Measurements from ENCODE around the gene ARMC8.
A peak's percentile ranks its signal among the peaks of the same experiment; 100 is the strongest.

Gene ARMC8

DNA sequence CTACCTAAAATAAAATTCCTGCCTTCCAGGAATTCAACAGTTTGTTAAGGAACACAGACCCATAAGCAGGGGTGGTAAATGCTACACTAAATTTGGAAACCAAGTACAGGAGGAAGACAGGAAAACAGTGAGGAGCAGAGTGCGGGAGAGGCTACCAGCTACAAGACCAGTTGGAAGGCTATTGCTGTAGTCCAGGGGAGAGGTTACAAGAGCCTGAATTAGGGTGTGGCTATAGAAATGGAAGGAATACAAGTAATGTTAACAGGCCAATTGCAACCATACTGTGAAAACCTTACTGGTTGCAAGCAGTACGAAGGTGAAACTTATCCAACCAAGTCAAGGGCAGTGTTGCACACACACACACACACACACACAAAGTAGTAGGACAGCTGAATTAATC is 880 bp upstream of the ARMC8 start:
- Mint-ChIP-seq H3K9me3 (no peaks in the 10 kb centered on the region), H3K4me1 (peaks cover 33% of the 10 kb centered on the region), H3K27ac (peak overlapping the region in 1 of 2 donors; percentile 75), H3K27me3 (peaks cover 21% of the 10 kb centered on the region), H3K4me3 (peak overlapping the region; percentile 96)
- ATAC-seq = no peak
- DNase-seq = no peak

DNA sequence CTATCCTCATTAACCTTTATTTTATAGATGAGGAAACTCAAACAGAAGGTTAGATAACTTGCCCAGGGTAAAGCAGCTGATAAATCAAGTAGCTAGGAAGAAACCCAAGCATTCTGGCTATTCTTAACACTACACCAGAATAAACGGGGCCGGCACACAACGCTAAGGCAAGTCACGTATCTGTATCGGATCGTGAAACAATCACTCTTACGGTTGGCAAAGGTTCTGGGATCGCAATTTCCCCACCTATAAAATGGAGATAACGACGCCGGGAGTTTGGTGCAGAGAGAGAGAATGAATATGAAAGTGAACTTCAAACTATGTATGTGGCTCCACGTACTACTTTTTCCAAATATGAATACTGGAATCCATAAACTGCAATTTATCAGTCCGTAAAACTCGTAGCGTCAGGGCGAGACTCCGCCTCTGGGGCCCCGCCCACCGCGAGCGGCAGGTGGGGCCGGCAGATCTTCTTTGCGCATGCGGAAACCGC is 252 bp upstream of the ARMC8 start:
- Mint-ChIP-seq H3K9me3 (no peaks in the 10 kb centered on the region), H3K27ac (peak overlapping the region; percentile 100), H3K27me3 (peaks cover 21% of the 10 kb centered on the region), H3K4me3 (peak overlapping the region; percentile 96), H3K4me1 (peaks cover 39% of the 10 kb centered on the region)
- ATAC-seq = peak; percentile 94
- DNase-seq = peak; percentile 87 to 89

- H3K9me3 Mint-ChIP-seq = no peaks in the 10 kb centered on the region
- H3K4me3 Mint-ChIP-seq = peak overlapping the region; percentile 96
- H3K27me3 Mint-ChIP-seq = peaks cover 21% of the 10 kb centered on the region
- peak; percentile 44 for ATAC-seq
- H3K4me1 Mint-ChIP-seq = peaks cover 39% of the 10 kb centered on the region
- peak in 1 of 2 donors; percentile 41 for DNase-seq
- H3K27ac Mint-ChIP-seq = peak overlapping the region; percentile 100
Measured at GRCh38 chr3:138188013-138188730, 1.1 kb downstream of the ARMC8 start.

DNA sequence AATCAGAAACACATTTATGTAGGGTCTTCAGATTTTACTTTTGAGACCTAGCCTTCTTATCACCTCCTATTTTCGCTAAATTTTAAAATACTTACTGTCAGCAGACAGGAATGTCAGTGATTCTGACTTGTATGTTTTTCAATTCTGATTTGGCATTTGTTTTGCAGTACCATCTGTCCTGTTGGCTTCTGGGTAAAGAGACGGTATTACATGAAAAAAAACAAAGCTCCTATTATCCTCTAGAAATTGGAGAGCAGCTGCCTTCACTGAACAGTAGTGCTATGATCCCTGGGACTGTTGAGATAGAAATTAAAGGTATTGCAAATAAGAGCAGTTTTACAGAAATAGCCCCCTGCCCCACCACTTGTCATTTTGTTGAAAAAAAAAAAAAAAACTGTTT is 8.4 kb downstream of the ARMC8 start:
- DNase-seq (no peak), ATAC-seq (no peak)
- Mint-ChIP-seq H3K4me3 (no peak overlapping the region), H3K27me3 (no peaks in the 10 kb centered on the region), H3K4me1 (peaks cover 28% of the 10 kb centered on the region), H3K9me3 (no peaks in the 10 kb centered on the region), H3K27ac (no peak overlapping the region)

DNA sequence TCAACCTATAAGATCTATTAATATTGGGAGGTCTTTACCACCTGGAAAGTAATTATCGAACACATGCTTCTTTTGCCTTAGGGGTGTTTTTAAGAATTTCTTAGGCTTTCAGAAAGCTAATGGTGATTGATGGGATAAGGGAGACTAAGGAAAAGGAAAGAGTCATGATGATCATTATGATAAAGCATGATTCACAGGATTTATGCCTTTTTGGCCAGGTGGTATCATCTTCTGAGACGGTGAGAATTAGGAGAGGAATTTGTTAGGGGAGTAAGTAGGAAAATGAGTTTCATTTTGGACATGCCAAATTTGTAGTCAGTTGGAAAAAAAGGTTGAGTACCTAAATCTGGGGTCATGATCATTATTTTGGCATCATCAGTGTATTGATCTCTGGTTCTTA is 8.9 kb downstream of the ARMC8 start:
- DNase-seq (no peak), ATAC-seq (no peak)
- Mint-ChIP-seq H3K27me3 (no peaks in the 10 kb centered on the region), H3K27ac (no peak overlapping the region), H3K9me3 (no peaks in the 10 kb centered on the region), H3K4me3 (no peak overlapping the region), H3K4me1 (peaks cover 22% of the 10 kb centered on the region)

DNA sequence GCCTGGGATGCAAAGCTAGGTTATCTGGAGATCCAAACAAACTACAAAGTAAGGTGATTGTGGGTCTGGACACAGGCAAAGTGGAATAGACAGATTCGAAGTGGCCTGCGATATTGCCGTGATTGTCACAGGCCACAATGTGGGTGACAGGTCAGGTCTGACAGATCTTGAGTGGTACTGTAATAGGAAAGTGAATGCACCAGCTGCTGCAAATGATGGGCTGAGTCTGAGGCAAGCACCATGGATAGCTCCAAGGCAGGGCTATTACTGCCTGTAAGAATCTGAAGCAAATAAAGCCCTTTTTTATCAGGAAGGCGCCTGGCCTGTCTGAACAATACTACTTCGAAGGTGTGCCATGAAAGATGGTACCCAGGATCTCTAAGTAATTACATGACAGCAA is 10.0 kb downstream of the ARMC8 start:
- ATAC-seq = peak; percentile 53
- Mint-ChIP-seq H3K27ac (no peak overlapping the region), H3K4me1 (peaks cover 24% of the 10 kb centered on the region), H3K27me3 (no peaks in the 10 kb centered on the region), H3K4me3 (no peak overlapping the region), H3K9me3 (no peaks in the 10 kb centered on the region)
- no peak for DNase-seq

DNA sequence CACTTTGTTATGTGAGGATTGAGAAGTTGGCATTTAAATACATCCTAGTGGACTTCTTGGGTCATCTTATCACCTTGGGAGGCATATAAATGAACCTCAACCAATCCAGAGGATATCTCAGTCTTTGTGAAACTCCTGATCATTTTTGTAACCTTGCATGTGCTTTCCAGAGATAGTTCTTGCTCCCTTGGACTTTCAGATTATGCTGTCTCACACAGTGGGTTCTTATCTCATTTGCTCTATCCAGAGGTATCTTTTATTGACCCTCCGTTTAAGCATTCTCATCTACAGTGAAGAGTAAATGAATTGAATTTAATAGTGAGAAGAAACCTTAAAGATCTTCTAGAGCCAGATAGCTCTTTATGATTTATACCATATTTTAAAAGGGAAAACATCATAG is 10.4 kb downstream of the ARMC8 start:
- DNase-seq (no peak), ATAC-seq (no peak)
- Mint-ChIP-seq H3K4me1 (peaks cover 24% of the 10 kb centered on the region), H3K27ac (no peak overlapping the region), H3K4me3 (no peak overlapping the region), H3K9me3 (no peaks in the 10 kb centered on the region), H3K27me3 (no peaks in the 10 kb centered on the region)

- Mint-ChIP-seq H3K9me3 (no peaks in the 10 kb centered on the region), H3K27ac (no peak overlapping the region), H3K27me3 (no peaks in the 10 kb centered on the region), H3K4me1 (peaks cover 39% of the 10 kb centered on the region), H3K4me3 (no peak overlapping the region)
- no peak for ATAC-seq
- DNase-seq = no peak
Measured at GRCh38 chr3:138199851-138200250, 12.8 kb downstream of the ARMC8 start.

DNA sequence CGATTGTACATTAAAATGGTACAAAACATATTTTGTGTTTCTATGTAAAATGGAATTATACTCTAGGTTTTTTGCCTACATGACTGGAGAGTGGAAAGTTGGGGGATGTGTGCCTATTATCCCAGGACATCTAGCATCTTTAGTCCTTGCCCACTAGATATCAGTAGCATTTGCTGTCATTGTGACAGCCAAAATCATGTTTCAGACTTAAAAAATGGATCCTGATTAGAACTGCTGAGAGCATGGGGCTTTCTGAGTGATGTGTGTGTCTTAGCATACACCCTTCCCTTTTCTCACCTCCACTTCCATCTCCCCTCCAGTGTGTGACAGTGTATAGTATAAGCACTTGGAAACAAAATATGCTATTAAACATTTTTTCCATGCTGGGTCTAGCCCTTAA is 13.3 kb downstream of the ARMC8 start:
- H3K4me1 Mint-ChIP-seq = peaks cover 42% of the 10 kb centered on the region
- no peak for DNase-seq
- ATAC-seq = no peak
- H3K9me3 Mint-ChIP-seq = no peaks in the 10 kb centered on the region
- no peak overlapping the region for H3K27ac Mint-ChIP-seq
- H3K4me3 Mint-ChIP-seq = no peak overlapping the region
- no peaks in the 10 kb centered on the region for H3K27me3 Mint-ChIP-seq

- Mint-ChIP-seq H3K9me3 (no peaks in the 10 kb centered on the region), H3K4me3 (no peak overlapping the region), H3K4me1 (peaks cover 45% of the 10 kb centered on the region), H3K27ac (no peak overlapping the region), H3K27me3 (no peaks in the 10 kb centered on the region)
- ATAC-seq (peak; percentile 74), DNase-seq (no peak)
Measured at GRCh38 chr3:138202945-138203701, 16.0 kb downstream of the ARMC8 start.

DNA sequence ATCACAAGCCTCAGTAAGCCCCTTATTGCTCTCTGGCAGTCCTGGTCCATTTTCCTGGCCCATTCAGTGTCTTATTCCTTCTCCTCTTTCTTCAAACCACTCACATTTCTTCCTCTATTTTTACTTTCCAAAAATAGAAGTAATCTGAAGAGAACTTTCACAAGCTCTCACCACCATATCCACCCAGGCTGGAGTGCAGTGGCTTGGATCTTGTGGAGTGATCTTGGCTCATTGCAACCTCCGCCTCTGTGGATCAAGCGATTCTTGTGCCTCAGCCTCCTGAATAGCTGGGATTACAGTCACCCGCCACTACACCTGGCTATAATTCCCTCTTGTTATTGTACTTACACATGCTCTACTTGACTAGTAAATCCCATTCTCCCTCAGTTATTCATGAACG is 16.8 kb downstream of the ARMC8 start:
- H3K27ac Mint-ChIP-seq = no peak overlapping the region
- H3K4me1 Mint-ChIP-seq = peaks cover 42% of the 10 kb centered on the region
- no peaks in the 10 kb centered on the region for H3K27me3 Mint-ChIP-seq
- ATAC-seq (no peak), DNase-seq (no peak)
- no peak overlapping the region for H3K4me3 Mint-ChIP-seq
- no peaks in the 10 kb centered on the region for H3K9me3 Mint-ChIP-seq

DNA sequence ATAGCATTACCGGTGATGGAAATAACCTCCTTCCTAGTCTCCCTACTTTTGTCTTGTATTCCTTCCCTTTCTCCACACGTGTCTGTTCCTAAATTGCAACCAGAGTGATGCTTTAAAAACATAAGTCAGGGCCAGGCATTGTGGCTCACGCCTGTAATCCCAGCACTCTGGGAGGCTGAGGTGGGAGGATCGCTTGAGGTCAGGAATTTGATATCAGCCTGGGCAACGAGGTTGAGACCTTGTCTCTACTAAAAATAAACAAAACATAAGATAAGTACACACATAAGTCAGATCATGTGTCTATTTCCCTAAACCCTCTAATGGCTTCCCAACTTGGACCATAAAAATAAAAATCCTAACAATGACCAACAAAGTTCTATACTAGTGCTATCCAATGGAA is 18.4 kb downstream of the ARMC8 start:
- no peak overlapping the region for H3K27ac Mint-ChIP-seq

DNA sequence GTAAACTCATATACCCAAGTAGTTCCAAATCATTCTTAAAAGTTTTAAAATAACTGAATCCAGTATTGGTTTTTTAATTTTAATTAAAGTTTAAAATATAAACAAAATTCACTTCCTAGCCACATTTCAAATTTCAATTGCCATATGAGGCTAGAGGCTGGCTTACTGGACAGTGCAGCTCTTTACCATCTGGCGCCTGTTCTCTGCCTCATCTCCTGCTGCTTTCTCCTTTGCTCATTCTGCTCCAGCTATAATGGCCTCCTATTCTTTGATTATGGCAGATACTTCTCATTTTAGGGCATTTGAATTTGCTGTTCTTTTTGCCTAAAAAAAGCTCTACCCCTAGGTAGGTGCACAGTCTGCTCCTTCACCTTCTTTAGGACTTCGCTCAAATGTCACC is 19.1 kb downstream of the ARMC8 start:
- H3K27me3 Mint-ChIP-seq = no peaks in the 10 kb centered on the region
- no peak overlapping the region for H3K4me3 Mint-ChIP-seq
- peaks cover 29% of the 10 kb centered on the region for H3K4me1 Mint-ChIP-seq
- ATAC-seq (no peak), DNase-seq (no peak)
- no peak overlapping the region for H3K27ac Mint-ChIP-seq
- H3K9me3 Mint-ChIP-seq = no peaks in the 10 kb centered on the region

More for the DNA sequence above, 18.4 kb downstream of the ARMC8 start:
- H3K4me1 Mint-ChIP-seq = peaks cover 29% of the 10 kb centered on the region
- DNase-seq = no peak
- no peaks in the 10 kb centered on the region for H3K27me3 Mint-ChIP-seq
- no peak overlapping the region for H3K4me3 Mint-ChIP-seq
- no peak for ATAC-seq
- no peaks in the 10 kb centered on the region for H3K9me3 Mint-ChIP-seq

- no peaks in the 10 kb centered on the region for H3K9me3 Mint-ChIP-seq
- no peak overlapping the region for H3K4me3 Mint-ChIP-seq
- H3K4me1 Mint-ChIP-seq = peaks cover 7% of the 10 kb centered on the region
- H3K27ac Mint-ChIP-seq = no peak overlapping the region
- no peak for DNase-seq
- H3K27me3 Mint-ChIP-seq = no peaks in the 10 kb centered on the region
- ATAC-seq = no peak
Measured at GRCh38 chr3:138210528-138210927, 23.4 kb downstream of the ARMC8 start.

DNA sequence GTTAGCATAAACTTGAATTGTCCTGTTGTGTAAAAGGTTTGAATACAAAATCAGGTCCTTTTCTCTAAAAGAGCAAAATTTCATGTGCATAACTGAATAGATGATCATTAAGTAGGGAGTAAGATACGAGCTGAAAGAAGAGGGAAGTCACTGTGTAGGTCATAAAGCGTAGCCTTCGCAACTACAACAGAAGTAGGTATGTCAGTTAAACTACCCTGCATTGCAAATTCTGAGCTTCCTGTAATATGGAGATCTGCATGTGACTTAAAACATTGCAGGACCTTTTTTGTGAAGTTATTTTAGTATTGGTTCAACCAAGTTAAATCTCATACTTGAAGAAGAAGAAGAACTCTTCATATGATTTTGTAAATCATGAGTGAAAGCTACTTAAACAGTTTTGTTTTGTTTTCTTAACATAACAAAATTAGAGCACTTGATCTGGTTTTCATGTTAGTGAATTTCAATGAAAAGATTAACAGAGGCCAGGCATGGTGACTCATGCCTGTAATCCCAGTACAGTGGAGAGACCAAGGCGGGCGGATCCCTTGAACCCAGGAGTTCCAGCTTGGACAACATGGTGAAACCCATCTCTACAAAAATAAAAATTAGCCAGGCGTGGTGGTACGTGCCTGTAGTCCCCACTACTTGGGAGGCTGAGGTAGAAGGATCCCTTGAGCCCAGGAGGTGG is 26.4 kb downstream of the ARMC8 start:
- DNase-seq = no peak
- no peaks in the 10 kb centered on the region for H3K9me3 Mint-ChIP-seq

GRCh38 chr3:138219255-138219654 is 32.2 kb downstream of the ARMC8 start:
- Mint-ChIP-seq H3K4me1 (peaks cover 44% of the 10 kb centered on the region), H3K27me3 (no peaks in the 10 kb centered on the region), H3K27ac (peak overlapping the region in 1 of 2 donors; percentile 80), H3K9me3 (no peaks in the 10 kb centered on the region), H3K4me3 (no peak overlapping the region)
- peak; percentile 75 for ATAC-seq
- DNase-seq = no peak

More for the DNA sequence above, 26.4 kb downstream of the ARMC8 start:
- Mint-ChIP-seq H3K4me3 (no peak overlapping the region), H3K27ac (no peak overlapping the region), H3K4me1 (peaks cover 10% of the 10 kb centered on the region), H3K27me3 (no peaks in the 10 kb centered on the region)
- no peak for ATAC-seq
